D341Med (cell line): ENCODE measurements around the gene EGF.
"Not testable (repeated sequence)": the region's sequence is repeated elsewhere in the genome, so short reads cannot be mapped to it uniquely, and the experiment has no call there.

Experiments used
- DNase-seq: peaks from one replicate; pipeline ENCODE4 v3.0.0; 2012; ENCODE audit warnings: low spot score

EGF gene

GRCh38 chr4:109912706-109913595 lies at the start of gene EGF:
Gene EGF (plus strand): TSS chr4:109912883. CDS start chr4:109913336, 453 bp downstream.
- DNase-seq: no peak

- DNase-seq: no peak
Observed at GRCh38 chr4:109864134-109864533, 48.5 kb upstream of the EGF start.

- no peak for DNase-seq
Observed at GRCh38 chr4:109870061-109870460, 42.6 kb upstream of the EGF start.

GRCh38 chr4:109872065-109872464 lies 40.6 kb upstream of the EGF start:
- no peak for DNase-seq

GRCh38 chr4:109872950-109873656 lies 39.6 kb upstream of the EGF start:
- DNase-seq: no peak

- no peak for DNase-seq
Observed at GRCh38 chr4:109873791-109874514, 38.7 kb upstream of the EGF start.

GRCh38 chr4:109875106-109875505 lies 37.6 kb upstream of the EGF start:
- DNase-seq: no peak

GRCh38 chr4:109875553-109875952 lies 37.1 kb upstream of the EGF start:
- DNase-seq: not testable (repeated sequence)

- DNase-seq: no peak
Observed at GRCh38 chr4:109876634-109877265, 35.9 kb upstream of the EGF start.

- DNase-seq: no peak
Observed at GRCh38 chr4:109877400-109877799, 35.3 kb upstream of the EGF start.

- no peak for DNase-seq
Observed at GRCh38 chr4:109878355-109878754, 34.3 kb upstream of the EGF start.

- DNase-seq: no peak
Observed at GRCh38 chr4:109879081-109879480, 33.6 kb upstream of the EGF start.

- no peak for DNase-seq
Observed at GRCh38 chr4:109879636-109880314, 32.9 kb upstream of the EGF start.

- no peak for DNase-seq
Observed at GRCh38 chr4:109886303-109886702, 26.4 kb upstream of the EGF start.

- no peak for DNase-seq
Observed at GRCh38 chr4:109887071-109887470, 25.6 kb upstream of the EGF start.

- DNase-seq: no peak
Observed at GRCh38 chr4:109890076-109890475, 22.6 kb upstream of the EGF start.

- no peak for DNase-seq
Observed at GRCh38 chr4:109902559-109903251, 10.0 kb upstream of the EGF start.

GRCh38 chr4:109908731-109909130 lies 4.0 kb upstream of the EGF start:
- no peak for DNase-seq

GRCh38 chr4:109910256-109910655 lies 2.4 kb upstream of the EGF start:
- no peak for DNase-seq

GRCh38 chr4:109913596-109914241 lies 1.0 kb downstream of the EGF start:
- no peak for DNase-seq
